ENCODE data around the gene MYH16.

MYH16 gene

DNA sequence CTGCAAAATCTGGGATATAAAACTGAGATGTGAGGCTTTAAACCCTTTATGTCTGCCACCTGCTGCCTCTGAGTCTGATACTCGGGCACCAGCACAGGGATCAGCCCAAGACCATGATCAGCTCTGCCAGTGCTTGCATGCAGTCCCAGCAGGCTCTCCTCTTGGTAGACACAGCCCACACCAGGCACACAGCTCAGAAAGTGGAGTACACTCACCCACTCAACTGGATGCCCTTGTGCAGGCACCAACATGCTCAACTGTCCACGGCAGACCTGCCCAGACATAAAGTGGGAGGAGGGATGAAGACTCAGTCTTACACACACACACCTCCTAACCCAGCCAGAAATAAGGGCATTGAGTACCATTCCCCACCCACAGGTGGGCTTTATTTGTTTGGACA is 18.2 kb upstream of the MYH16 start:
- no peak for DNase-seq
- Histone ChIP-seq H3K27ac (no peak overlapping the region), H3K9me3 (ENCODE audit: severe bottlenecking) (no peaks in the 10 kb centered on the region), H3K27me3 (ENCODE audit: insufficient read depth, low read depth, severe bottlenecking) (no peaks in the 10 kb centered on the region), H3K4me3 (ENCODE audit: low read depth, low read length) (no peak overlapping the region), H3K36me3 (no peaks in the 10 kb centered on the region)
- TF ChIP-seq, protein P1, sequence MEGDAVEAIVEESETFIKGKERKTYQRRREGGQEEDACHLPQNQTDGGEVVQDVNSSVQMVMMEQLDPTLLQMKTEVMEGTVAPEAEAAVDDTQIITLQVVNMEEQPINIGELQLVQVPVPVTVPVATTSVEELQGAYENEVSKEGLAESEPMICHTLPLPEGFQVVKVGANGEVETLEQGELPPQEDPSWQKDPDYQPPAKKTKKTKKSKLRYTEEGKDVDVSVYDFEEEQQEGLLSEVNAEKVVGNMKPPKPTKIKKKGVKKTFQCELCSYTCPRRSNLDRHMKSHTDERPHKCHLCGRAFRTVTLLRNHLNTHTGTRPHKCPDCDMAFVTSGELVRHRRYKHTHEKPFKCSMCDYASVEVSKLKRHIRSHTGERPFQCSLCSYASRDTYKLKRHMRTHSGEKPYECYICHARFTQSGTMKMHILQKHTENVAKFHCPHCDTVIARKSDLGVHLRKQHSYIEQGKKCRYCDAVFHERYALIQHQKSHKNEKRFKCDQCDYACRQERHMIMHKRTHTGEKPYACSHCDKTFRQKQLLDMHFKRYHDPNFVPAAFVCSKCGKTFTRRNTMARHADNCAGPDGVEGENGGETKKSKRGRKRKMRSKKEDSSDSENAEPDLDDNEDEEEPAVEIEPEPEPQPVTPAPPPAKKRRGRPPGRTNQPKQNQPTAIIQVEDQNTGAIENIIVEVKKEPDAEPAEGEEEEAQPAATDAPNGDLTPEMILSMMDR (IDR thresholded peaks at IDR 0.05; ENCODE audit: low read depth, low read length): no peak

DNA sequence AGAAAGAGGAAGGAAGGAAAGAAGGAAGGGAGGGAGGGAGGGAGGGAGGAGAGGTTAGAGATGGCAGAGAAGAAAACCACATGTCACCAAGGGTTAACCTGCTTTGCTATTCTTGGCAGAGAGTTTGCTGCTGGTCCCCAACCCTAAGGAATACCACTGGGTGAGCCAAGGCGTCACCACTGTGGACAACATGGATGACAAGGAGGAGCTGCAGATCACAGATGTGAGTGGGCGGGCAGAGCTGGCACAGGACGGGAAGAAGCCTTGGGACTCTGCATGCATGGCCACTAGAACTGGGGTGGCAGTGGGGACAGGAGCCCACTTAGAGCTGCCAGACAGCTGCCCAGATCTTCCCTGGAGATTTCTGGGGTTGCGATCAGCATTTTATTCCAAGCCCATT is 17.2 kb upstream of the MYH16 start:
- no peak for DNase-seq
- TF ChIP-seq, protein P1 (IDR thresholded peaks at IDR 0.05; ENCODE audit: low read depth, low read length): no peak
- Histone ChIP-seq H3K4me3 (ENCODE audit: low read depth, low read length) (no peak overlapping the region), H3K27ac (no peak overlapping the region), H3K9me3 (ENCODE audit: severe bottlenecking) (no peaks in the 10 kb centered on the region), H3K27me3 (ENCODE audit: insufficient read depth, low read depth, severe bottlenecking) (no peaks in the 10 kb centered on the region), H3K36me3 (no peaks in the 10 kb centered on the region)

DNA sequence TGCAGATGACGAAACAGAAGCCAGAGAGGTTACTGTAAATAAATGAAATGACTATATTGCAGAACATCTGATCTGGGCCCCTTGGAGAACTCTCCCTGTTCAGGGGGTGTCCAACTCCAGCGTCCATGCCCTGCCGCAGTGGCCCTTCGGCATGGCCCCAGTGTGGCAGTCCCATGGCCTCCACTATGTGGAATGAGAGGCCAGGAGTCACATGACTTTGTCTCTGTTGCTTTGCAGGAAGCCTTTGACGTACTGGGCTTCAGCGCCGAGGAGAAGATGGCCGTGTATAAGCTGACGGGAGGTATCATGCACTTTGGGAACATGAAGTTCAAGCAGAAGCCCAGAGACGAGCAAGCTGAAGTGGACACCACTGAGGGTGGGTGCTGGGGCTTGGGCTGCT is 15.6 kb upstream of the MYH16 start:
- no peaks in the 10 kb centered on the region for H3K27me3 ChIP-seq (ENCODE audit: insufficient read depth, low read depth, severe bottlenecking)
- no peak overlapping the region for H3K27ac ChIP-seq
- no peak overlapping the region for H3K4me3 ChIP-seq (ENCODE audit: low read depth, low read length)
- H3K9me3 ChIP-seq (ENCODE audit: severe bottlenecking): no peaks in the 10 kb centered on the region
- no peak for DNase-seq
- TF ChIP-seq, protein P1 (IDR thresholded peaks at IDR 0.05; ENCODE audit: low read depth, low read length): no peak
- H3K36me3 ChIP-seq: no peaks in the 10 kb centered on the region

DNA sequence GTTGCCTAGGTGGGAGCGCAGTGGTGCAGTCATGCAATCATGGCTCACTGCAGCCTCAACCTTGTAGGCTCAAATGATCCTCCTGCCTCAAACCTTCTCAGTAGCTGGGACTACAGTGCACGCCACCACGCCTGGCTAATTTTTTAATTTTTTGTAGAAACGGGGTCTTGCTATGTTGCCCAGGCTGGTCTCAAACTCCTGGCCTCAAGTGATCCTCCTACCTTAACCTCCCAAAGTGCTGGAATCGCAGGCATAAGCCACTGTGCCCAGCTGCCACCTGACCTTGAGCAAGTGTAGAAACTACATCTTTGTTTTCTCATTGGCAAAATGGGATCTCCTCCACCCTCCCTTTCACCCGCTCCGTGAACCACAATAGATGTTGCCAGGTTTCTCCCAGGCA is 15.0 kb upstream of the MYH16 start:
- no peak for DNase-seq
- Histone ChIP-seq H3K27me3 (ENCODE audit: insufficient read depth, low read depth, severe bottlenecking) (no peaks in the 10 kb centered on the region), H3K9me3 (ENCODE audit: severe bottlenecking) (no peaks in the 10 kb centered on the region), H3K4me3 (ENCODE audit: low read depth, low read length) (no peak overlapping the region), H3K36me3 (no peaks in the 10 kb centered on the region), H3K27ac (no peak overlapping the region)
- TF ChIP-seq, protein P1 (IDR thresholded peaks at IDR 0.05; ENCODE audit: low read depth, low read length): no peak

DNA sequence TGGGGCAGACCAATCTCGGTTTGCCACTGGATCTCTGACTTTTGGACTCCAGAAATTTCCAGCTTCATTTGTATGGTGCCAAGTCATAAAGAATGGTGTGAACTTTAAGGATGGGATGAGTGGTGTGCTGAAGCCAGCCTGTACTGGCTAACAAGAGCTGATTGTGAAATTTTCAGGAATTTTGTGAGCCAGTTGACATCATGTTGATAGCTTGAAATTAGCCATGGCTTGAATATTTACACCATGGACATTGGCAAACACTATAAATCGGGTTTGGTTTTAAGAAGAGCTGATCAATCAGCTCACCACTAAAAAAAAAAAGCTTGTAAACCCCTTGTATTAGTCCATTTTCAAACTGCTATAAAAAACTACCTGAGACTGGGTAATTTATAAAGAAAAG is 14.1 kb upstream of the MYH16 start:
- H3K9me3 ChIP-seq (ENCODE audit: severe bottlenecking): no peaks in the 10 kb centered on the region
- no peaks in the 10 kb centered on the region for H3K36me3 ChIP-seq
- H3K4me3 ChIP-seq (ENCODE audit: low read depth, low read length): no peak overlapping the region
- no peak overlapping the region for H3K27ac ChIP-seq
- no peaks in the 10 kb centered on the region for H3K27me3 ChIP-seq (ENCODE audit: insufficient read depth, low read depth, severe bottlenecking)
- no peak for DNase-seq
- TF ChIP-seq, protein P1 (IDR thresholded peaks at IDR 0.05; ENCODE audit: low read depth, low read length): no peak

DNA sequence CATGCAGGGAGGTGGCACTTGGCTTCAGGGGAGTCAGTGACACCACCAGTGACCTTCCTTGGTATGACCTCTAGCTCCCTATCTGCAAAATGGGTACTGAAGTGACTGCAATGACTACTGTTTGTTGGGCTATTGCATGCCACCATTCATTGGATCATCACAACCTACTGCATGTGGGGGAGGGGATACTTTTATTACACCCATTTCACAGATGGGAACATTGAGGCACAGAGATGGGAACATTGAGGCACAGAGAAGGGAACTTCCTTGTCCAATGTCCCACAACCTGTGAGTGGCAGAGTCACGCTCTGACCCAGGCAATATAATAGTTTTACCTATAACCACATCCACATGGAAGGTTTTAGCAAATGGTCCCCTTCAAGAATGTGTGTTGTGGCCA is 12.2 kb upstream of the MYH16 start:
- TF ChIP-seq, protein P1 (IDR thresholded peaks at IDR 0.05; ENCODE audit: low read depth, low read length): no peak
- no peak overlapping the region for H3K27ac ChIP-seq
- H3K4me3 ChIP-seq (ENCODE audit: low read depth, low read length): no peak overlapping the region
- H3K9me3 ChIP-seq (ENCODE audit: severe bottlenecking): no peaks in the 10 kb centered on the region
- DNase-seq: no peak
- no peaks in the 10 kb centered on the region for H3K36me3 ChIP-seq
- no peaks in the 10 kb centered on the region for H3K27me3 ChIP-seq (ENCODE audit: insufficient read depth, low read depth, severe bottlenecking)
